Measurements from ENCODE around the gene RDH13. TPM values are rescaled to one million over a fixed set of nuclear protein-coding genes. Genes with fewer than 3 reads are reported as not detected.
"Not testable (repeated sequence)": the region's sequence is repeated elsewhere in the genome, so short reads cannot be mapped to it uniquely, and the experiment has no call there.

Gene RDH13
- total RNA-seq, 1 experiment from 2014 or later: 80.4 TPM

- TF ChIP-seq EZH2 (IDR thresholded peaks at IDR 0.05; ENCODE audit: low read length, unreplicated experiment): no peak
- TF ChIP-seq EZH2phosphoT487 (IDR thresholded peaks at IDR 0.05; ENCODE audit: borderline replicate concordance, low read length): no peak
- no peak for TF ChIP-seq CTCF (conservative IDR thresholded peaks at IDR 0.05; ENCODE audit: low read depth, low read length)
- POLR2A ChIA-PET (ENCODE audit: unreplicated experiment): no interaction called here
- Histone ChIP-seq H3K27me3 (ENCODE audit: low read length) (no peaks in the 10 kb centered on the region), H3F3A (ENCODE audit: low read length, unreplicated experiment) (no peaks in the 10 kb centered on the region), H3K4me1 (ENCODE audit: insufficient read depth, low read length) (no peaks in the 10 kb centered on the region), H3K4me3 (ENCODE audit: low read length) (no peak overlapping the region), H4K20me1 (ENCODE audit: low read length) (no peaks in the 10 kb centered on the region), H3K79me2 (ENCODE audit: low read length) (no peaks in the 10 kb centered on the region), H3K9me3 (ENCODE audit: low read length) (no peaks in the 10 kb centered on the region), H3K36me3 (ENCODE audit: low read depth, low read length) (peaks cover 35% of the 10 kb centered on the region), H3K27ac (ENCODE audit: low read length) (no peak overlapping the region), H3K4me2 (ENCODE audit: low read length) (no peak overlapping the region), H3K9ac (ENCODE audit: low read length) (no peak overlapping the region), H3K9me2 (replicated peaks; ENCODE audit: low read length) (no peaks in the 10 kb centered on the region), H2AFZ (ENCODE audit: low read length) (no peak overlapping the region)
- no peak for DNase-seq
- no peak for ATAC-seq
- CTCF ChIA-PET: no interaction called here
- intact Hi-C loops (cut with micrococcal nuclease): no loop called here
- TSS peak; percentile 8 for BruUV-seq (replicated peaks)
These were observed 21.2 kb downstream of the RDH13 start for GRCh38 chr19:55041627-55042343.

- Histone ChIP-seq H2AFZ (ENCODE audit: low read length) (no peak overlapping the region), H3K36me3 (ENCODE audit: low read depth, low read length) (peaks cover 32% of the 10 kb centered on the region), H3K9me2 (replicated peaks; ENCODE audit: low read length) (no peaks in the 10 kb centered on the region), H3K4me1 (ENCODE audit: insufficient read depth, low read length) (no peaks in the 10 kb centered on the region), H3K9ac (ENCODE audit: low read length) (no peak overlapping the region), H3K4me2 (ENCODE audit: low read length) (no peak overlapping the region), H4K20me1 (ENCODE audit: low read length) (no peaks in the 10 kb centered on the region), H3F3A (ENCODE audit: low read length, unreplicated experiment) (no peaks in the 10 kb centered on the region), H3K4me3 (ENCODE audit: low read length) (no peak overlapping the region), H3K9me3 (ENCODE audit: low read length) (no peaks in the 10 kb centered on the region), H3K27ac (ENCODE audit: low read length) (no peak overlapping the region), H3K79me2 (ENCODE audit: low read length) (no peaks in the 10 kb centered on the region), H3K27me3 (ENCODE audit: low read length) (no peaks in the 10 kb centered on the region)
- TF ChIP-seq EZH2 (IDR thresholded peaks at IDR 0.05; ENCODE audit: low read length, unreplicated experiment): no peak
- no peak for TF ChIP-seq EZH2phosphoT487 (IDR thresholded peaks at IDR 0.05; ENCODE audit: borderline replicate concordance, low read length)
- TF ChIP-seq CTCF (conservative IDR thresholded peaks at IDR 0.05; ENCODE audit: low read depth, low read length): no peak
- POLR2A ChIA-PET (ENCODE audit: unreplicated experiment): no interaction called here
- ATAC-seq (no peak), DNase-seq (no peak)
- CTCF ChIA-PET: no interaction called here
- BruUV-seq (replicated peaks): no TSS peak
- intact Hi-C loops (cut with micrococcal nuclease): no loop called here
These were observed 21.7 kb downstream of the RDH13 start for GRCh38 chr19:55041244-55041626.

GRCh38 chr19:55040654-55041053 lies 22.3 kb downstream of the RDH13 start:
- H2AFZ ChIP-seq (ENCODE audit: low read length); H3K9me2 ChIP-seq (replicated peaks; ENCODE audit: low read length); ATAC-seq; DNase-seq; H3K27me3 ChIP-seq (ENCODE audit: low read length); POLR2A ChIA-PET (ENCODE audit: unreplicated experiment); H3K4me2 ChIP-seq (ENCODE audit: low read length); H3F3A ChIP-seq (ENCODE audit: low read length, unreplicated experiment); H3K4me3 ChIP-seq (ENCODE audit: low read length); H3K9ac ChIP-seq (ENCODE audit: low read length); H3K9me3 ChIP-seq (ENCODE audit: low read length); intact Hi-C loops (cut with micrococcal nuclease); H3K27ac ChIP-seq (ENCODE audit: low read length); H3K4me1 ChIP-seq (ENCODE audit: insufficient read depth, low read length); BruUV-seq (replicated peaks); CTCF ChIA-PET; H3K79me2 ChIP-seq (ENCODE audit: low read length); H4K20me1 ChIP-seq (ENCODE audit: low read length): not testable (repeated sequence)
- H3K36me3 ChIP-seq (ENCODE audit: low read depth, low read length): peaks cover 32% of the 10 kb centered on the region

- POLR2A ChIA-PET (ENCODE audit: unreplicated experiment); H3K9me3 ChIP-seq (ENCODE audit: low read length); H3K4me3 ChIP-seq (ENCODE audit: low read length); H3K9ac ChIP-seq (ENCODE audit: low read length); BruUV-seq (replicated peaks); H4K20me1 ChIP-seq (ENCODE audit: low read length); ATAC-seq; intact Hi-C loops (cut with micrococcal nuclease); H2AFZ ChIP-seq (ENCODE audit: low read length); H3F3A ChIP-seq (ENCODE audit: low read length, unreplicated experiment); DNase-seq; H3K27ac ChIP-seq (ENCODE audit: low read length); H3K27me3 ChIP-seq (ENCODE audit: low read length); CTCF ChIA-PET; H3K9me2 ChIP-seq (replicated peaks; ENCODE audit: low read length); H3K4me1 ChIP-seq (ENCODE audit: insufficient read depth, low read length); H3K79me2 ChIP-seq (ENCODE audit: low read length); H3K4me2 ChIP-seq (ENCODE audit: low read length): not testable (repeated sequence)
- peaks cover 14% of the 10 kb centered on the region; the same call in 1 of the 2 replicates for H3K36me3 ChIP-seq (ENCODE audit: low read depth, low read length)
These were observed 25.3 kb downstream of the RDH13 start for GRCh38 chr19:55037603-55038002.

Data from PC-3 (cell line).